ENCODE results near the gene CD1D.

CD1D gene

GRCh38 chr1:158227904-158228623 is 47.4 kb downstream of the CD1D start:
- H3K4me3 ChIP-seq = no peak overlapping the region
- H3K27ac ChIP-seq = no peak overlapping the region
